Measurements from ENCODE around the gene UBE2E2. TPM values are rescaled to one million over a fixed set of nuclear protein-coding genes. Genes with fewer than 3 reads are reported as not detected.
"Not testable (repeated sequence)": the region's sequence is repeated elsewhere in the genome, so short reads cannot be mapped to it uniquely, and the experiment has no call there.

The UBE2E2 gene
- total RNA-seq, 1 donor from 2014 or later = 42.4 TPM

GRCh38 chr3:23607184-23607847 lies 404.2 kb downstream of the UBE2E2 start:
- Mint-ChIP-seq H3K36me3 (ENCODE audit: unreplicated experiment) (no peaks in the 10 kb centered on the region), H3K4me3 (ENCODE audit: unreplicated experiment) (no peak overlapping the region), H3K27ac (ENCODE audit: unreplicated experiment) (no peak overlapping the region), H3K27me3 (ENCODE audit: unreplicated experiment) (peaks cover 2% of the 10 kb centered on the region), H3K4me1 (ENCODE audit: unreplicated experiment) (peaks cover 15% of the 10 kb centered on the region), H3K9me3 (ENCODE audit: unreplicated experiment) (no peaks in the 10 kb centered on the region)
- no peak for TF ChIP-seq CTCF (IDR thresholded peaks at IDR 0.05)
- DNase-seq (ENCODE audit: extremely low spot score, unreplicated experiment) = no peak

GRCh38 chr3:23608650-23609049 lies 405.5 kb downstream of the UBE2E2 start:
- Mint-ChIP-seq H3K9me3 (ENCODE audit: unreplicated experiment) (no peaks in the 10 kb centered on the region), H3K27me3 (ENCODE audit: unreplicated experiment) (peaks cover 2% of the 10 kb centered on the region), H3K27ac (ENCODE audit: unreplicated experiment) (no peak overlapping the region), H3K4me1 (ENCODE audit: unreplicated experiment) (peaks cover 16% of the 10 kb centered on the region), H3K36me3 (ENCODE audit: unreplicated experiment) (no peaks in the 10 kb centered on the region), H3K4me3 (ENCODE audit: unreplicated experiment) (no peak overlapping the region)
- TF ChIP-seq CTCF (IDR thresholded peaks at IDR 0.05) = no peak
- DNase-seq (ENCODE audit: extremely low spot score, unreplicated experiment) = no peak

- Mint-ChIP-seq H3K4me3 (ENCODE audit: unreplicated experiment) (no peak overlapping the region), H3K4me1 (ENCODE audit: unreplicated experiment) (peaks cover 16% of the 10 kb centered on the region)
Observed at GRCh38 chr3:23611737-23612295, 408.7 kb downstream of the UBE2E2 start.

GRCh38 chr3:23612296-23612891 lies 409.3 kb downstream of the UBE2E2 start:
- no peak overlapping the region for H3K4me3 Mint-ChIP-seq (ENCODE audit: unreplicated experiment)
- no peaks in the 10 kb centered on the region for H3K27me3 Mint-ChIP-seq (ENCODE audit: unreplicated experiment)
- H3K4me1 Mint-ChIP-seq (ENCODE audit: unreplicated experiment) = peaks cover 16% of the 10 kb centered on the region
- H3K36me3 Mint-ChIP-seq (ENCODE audit: unreplicated experiment) = no peaks in the 10 kb centered on the region
- TF ChIP-seq CTCF (IDR thresholded peaks at IDR 0.05) = no peak
- no peak for DNase-seq (ENCODE audit: extremely low spot score, unreplicated experiment)
- no peak overlapping the region for H3K27ac Mint-ChIP-seq (ENCODE audit: unreplicated experiment)
- H3K9me3 Mint-ChIP-seq (ENCODE audit: unreplicated experiment) = no peaks in the 10 kb centered on the region

More at GRCh38 chr3:23611737-23612295, 408.7 kb downstream of the UBE2E2 start:
- DNase-seq (ENCODE audit: extremely low spot score, unreplicated experiment) = no peak
- no peak for TF ChIP-seq CTCF (IDR thresholded peaks at IDR 0.05)
- Mint-ChIP-seq H3K9me3 (ENCODE audit: unreplicated experiment) (no peaks in the 10 kb centered on the region), H3K27me3 (ENCODE audit: unreplicated experiment) (no peaks in the 10 kb centered on the region), H3K36me3 (ENCODE audit: unreplicated experiment) (no peaks in the 10 kb centered on the region), H3K27ac (ENCODE audit: unreplicated experiment) (peak overlapping the region; percentile 33)

- Mint-ChIP-seq H3K27ac (ENCODE audit: unreplicated experiment) (no peak overlapping the region), H3K4me3 (ENCODE audit: unreplicated experiment) (no peak overlapping the region), H3K36me3 (ENCODE audit: unreplicated experiment) (no peaks in the 10 kb centered on the region), H3K9me3 (ENCODE audit: unreplicated experiment) (no peaks in the 10 kb centered on the region), H3K27me3 (ENCODE audit: unreplicated experiment) (no peaks in the 10 kb centered on the region), H3K4me1 (ENCODE audit: unreplicated experiment) (peaks cover 25% of the 10 kb centered on the region)
- DNase-seq (ENCODE audit: extremely low spot score, unreplicated experiment) = no peak
- no peak for TF ChIP-seq CTCF (IDR thresholded peaks at IDR 0.05)
Observed at GRCh38 chr3:23615068-23615467, 411.9 kb downstream of the UBE2E2 start.

GRCh38 chr3:23618475-23618874 lies 415.3 kb downstream of the UBE2E2 start:
- H3K4me3 Mint-ChIP-seq (ENCODE audit: unreplicated experiment); H3K36me3 Mint-ChIP-seq (ENCODE audit: unreplicated experiment); H3K27ac Mint-ChIP-seq (ENCODE audit: unreplicated experiment); H3K9me3 Mint-ChIP-seq (ENCODE audit: unreplicated experiment); DNase-seq (ENCODE audit: extremely low spot score, unreplicated experiment); H3K27me3 Mint-ChIP-seq (ENCODE audit: unreplicated experiment): not testable (repeated sequence)
- peaks cover 14% of the 10 kb centered on the region for H3K4me1 Mint-ChIP-seq (ENCODE audit: unreplicated experiment)
